NOMO-1 (cell line): Measurements from ENCODE around the gene TFCP2.

ENCODE experiments used
- DNase-seq, 2 experiments: peaks; one replicate each; lab custom pipeline; 2025; ENCODE audit not compliant: unreplicated experiment in 2 of 2; lab: John Stamatoyannopoulos, UW

Gene TFCP2

DNA sequence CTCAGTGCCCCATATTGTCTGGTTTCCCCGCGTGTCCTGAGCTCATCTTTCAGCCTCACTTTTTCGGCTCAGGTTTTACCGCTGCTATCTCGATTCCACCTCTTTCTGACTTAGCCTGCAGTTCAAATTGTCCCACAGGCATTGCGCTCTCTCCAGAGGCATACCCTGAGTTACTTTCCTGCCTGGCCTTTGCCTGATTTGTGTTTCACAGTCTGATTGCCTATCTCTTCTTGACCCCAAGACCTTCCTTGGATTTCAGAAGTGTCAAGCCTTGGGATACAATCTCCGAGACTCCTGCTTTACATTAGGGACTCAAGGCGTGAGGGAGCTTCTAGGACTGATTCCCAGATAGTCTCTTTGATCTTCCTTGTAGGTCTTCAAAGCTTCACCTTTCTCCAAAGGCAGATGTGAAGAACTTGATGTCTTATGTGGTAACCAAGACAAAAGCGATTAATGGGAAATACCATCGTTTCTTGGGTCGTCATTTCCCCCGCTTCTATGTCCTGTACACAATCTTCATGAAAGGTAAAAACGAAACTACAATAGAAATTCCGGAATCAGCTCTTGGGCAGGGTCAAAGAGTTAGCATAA is 124.2 kb downstream of the TFCP2 start:
- no peak for DNase-seq

GRCh38 chr12:51047655-51048540 is 125.0 kb downstream of the TFCP2 start, which contains the start of gene LETMD1:
TSS of gene LETMD1 (plus strand) at chr12:51048327. CDS start at chr12:51048357, 30 bp downstream.
- peak; percentile 95 to 98 for DNase-seq
